Upper lobe of right lung (tissue), 1 donor: ENCODE measurements around the gene PIGM. TPM values are rescaled to one million over a fixed set of nuclear protein-coding genes. Genes with fewer than 3 reads are reported as not detected.

Experiments
- ATAC-seq: fragments of 200-7000 bp; cut with Tn5 transposase; one replicate; pipeline ENCODE4 v1.9.1; 2020; ENCODE audit warnings: mild to moderate bottlenecking, moderate library complexity
- DNase-seq: peaks from one replicate; pipeline ENCODE4 v3.0.0-alpha.2; 2020
- H3K27ac ChIP-seq: fragments of 200-600 bp; one replicate; pipeline ENCODE4 v1.8.0; 2022
- H3K27me3 ChIP-seq: fragments of 200-600 bp; one replicate; pipeline ENCODE4 v1.8.0; 2022; ENCODE audit warnings: mild to moderate bottlenecking
- H3K36me3 ChIP-seq: fragments of 200-600 bp; one replicate; pipeline ENCODE4 v1.8.0; 2022
- H3K4me1 ChIP-seq: fragments of 200-600 bp; one replicate; pipeline ENCODE4 v1.8.0; 2022
- H3K4me3 ChIP-seq: fragments of 200-600 bp; one replicate; pipeline ENCODE4 v1.8.0; 2022; ENCODE audit warnings: mild to moderate bottlenecking
- H3K9me3 ChIP-seq: fragments of 200-600 bp; one replicate; pipeline ENCODE4 v1.8.0; 2022
- CTCF ChIP-seq: fragments of 200-600 bp; IDR thresholded peaks from one replicate; pipeline ENCODE4 v1.8.0; 2022; ENCODE audit warnings: antibody characterized with exemption
- intact Hi-C: fragments of 100-400 bp; cut with DNase I; formaldehyde crosslinking; loops from one replicate; pipeline ENCODE4 v1.11.0; 2022
- total RNA-seq: library from RNA; stranded (reverse); fragmentation: NEBNext Ultra II Directional; extraction: Animal tissue kit (Norgen Biotek cat#: 25700); gene quantifications from one replicate; pipeline ENCODE4 v1.2.1, GENCODE V29; 2021
- donor health status: DM: no; HTN: yes; CAD: no; lungs with severe emphysema.

PIGM gene
- total RNA-seq, 1 donor from 2014 or later: 7.1 TPM

DNA sequence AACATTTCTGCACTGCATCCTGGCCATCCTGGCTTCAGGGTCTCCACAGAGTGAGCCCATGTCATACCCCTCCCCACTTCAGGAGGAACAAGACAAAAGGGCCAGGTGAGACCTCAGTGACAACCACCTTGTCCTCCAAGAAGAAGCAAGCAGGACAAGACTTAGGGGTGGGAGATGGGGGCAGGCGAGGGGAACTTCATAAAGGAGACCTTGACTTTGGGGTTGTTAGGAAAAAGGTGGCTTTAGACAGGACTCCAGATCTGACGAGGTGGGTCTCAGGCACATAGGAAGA, 53.7 kb downstream of the PIGM start:
- H3K27ac ChIP-seq: no peak overlapping the region
- DNase-seq (no peak), ATAC-seq (no peak)
- no peak overlapping the region for H3K4me3 ChIP-seq
- intact Hi-C loops: no loop called here
- H3K4me1 ChIP-seq: no peaks in the 10 kb centered on the region
- no peaks in the 10 kb centered on the region for H3K36me3 ChIP-seq
- H3K9me3 ChIP-seq: no peaks in the 10 kb centered on the region
- no peaks in the 10 kb centered on the region for H3K27me3 ChIP-seq
- TF ChIP-seq CTCF: no peak

- no peaks in the 10 kb centered on the region for H3K36me3 ChIP-seq
- no peaks in the 10 kb centered on the region for H3K9me3 ChIP-seq
- no peak for TF ChIP-seq CTCF
- intact Hi-C loops: no loop called here
- H3K4me1 ChIP-seq: no peaks in the 10 kb centered on the region
- no peak overlapping the region for H3K27ac ChIP-seq
- ATAC-seq (no peak), DNase-seq (no peak)
- H3K27me3 ChIP-seq: peaks cover 3% of the 10 kb centered on the region
- no peak overlapping the region for H3K4me3 ChIP-seq
Measured at GRCh38 chr1:159977364-159978106, 54.3 kb downstream of the PIGM start.

Other genes with a start within 250 kb of the PIGM start
- gene FCRL6, start 229.6 kb downstream of the PIGM start, total RNA-seq: 3.2 TPM
- gene SLAMF8, start 205.1 kb downstream of the PIGM start, total RNA-seq: 34.6 TPM
- not detected for gene VSIG8, start 169.3 kb downstream of the PIGM start, total RNA-seq
- gene CFAP45, start 131.8 kb downstream of the PIGM start, total RNA-seq: 1.9 TPM
- gene TAGLN2, start 106.5 kb downstream of the PIGM start, total RNA-seq: 435 TPM
- 2.2 TPM for gene IGSF9, start 86.4 kb downstream of the PIGM start, total RNA-seq
- gene SLAMF9, start 77.8 kb downstream of the PIGM start, total RNA-seq: not detected
- not detected for gene KCNJ10, start 38.2 kb upstream of the PIGM start, total RNA-seq
- gene KCNJ9, start 49.5 kb upstream of the PIGM start, total RNA-seq: not detected
- 37.5 TPM for gene IGSF8, start 66.6 kb upstream of the PIGM start, total RNA-seq
- gene ATP1A2, start 83.8 kb upstream of the PIGM start, total RNA-seq: 5.6 TPM
- 0.96 TPM for gene ATP1A4, start 119.6 kb upstream of the PIGM start, total RNA-seq
- 0.41 TPM for gene CASQ1, start 158.6 kb upstream of the PIGM start, total RNA-seq
- gene PEA15, start 173.4 kb upstream of the PIGM start, total RNA-seq: 175 TPM
- 130 TPM for gene DCAF8, start 230.6 kb upstream of the PIGM start, total RNA-seq